ENCODE data around the gene SYT2.

DNA sequence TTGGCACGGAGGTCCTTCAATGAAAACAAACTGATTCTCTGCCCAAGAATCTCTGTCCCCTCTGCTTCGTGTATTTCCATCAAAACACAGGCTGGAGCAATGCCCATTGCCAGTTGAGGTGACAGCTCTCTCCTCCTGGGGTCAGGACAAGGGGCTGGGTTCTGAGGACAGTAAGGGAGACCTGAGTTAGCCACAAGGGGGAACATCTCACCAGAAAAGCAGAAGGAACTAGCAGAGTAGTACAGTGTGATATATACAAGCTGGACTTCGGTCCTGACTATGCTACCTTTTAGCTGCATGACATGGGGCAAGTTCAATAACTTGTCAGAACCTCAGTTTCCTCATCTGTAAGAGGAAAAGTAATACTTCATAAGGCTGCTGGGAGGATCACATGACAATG lies 50.3 kb downstream of the SYT2 start:
- TF ChIP-seq TAF1 (IDR thresholded peaks at IDR 0.05; ENCODE audit: borderline replicate concordance, low read depth, low read length) (no peak), FOSL2 (IDR thresholded peaks at IDR 0.05; ENCODE audit: borderline replicate concordance, low read depth) (no peak), CHD2 (IDR thresholded peaks at IDR 0.05; ENCODE audit: low read length, partially characterized antibody) (no peak), EZH2phosphoT487 (IDR thresholded peaks at IDR 0.05; ENCODE audit: borderline replicate concordance, low read depth) (no peak), SIN3A (IDR thresholded peaks at IDR 0.05; ENCODE audit: borderline replicate concordance, low read depth, low read length) (no peak), POLR2AphosphoS5 (IDR thresholded peaks at IDR 0.05; ENCODE audit: low read depth, low read length) (no peak)
- TF ChIP-seq, protein P1, sequence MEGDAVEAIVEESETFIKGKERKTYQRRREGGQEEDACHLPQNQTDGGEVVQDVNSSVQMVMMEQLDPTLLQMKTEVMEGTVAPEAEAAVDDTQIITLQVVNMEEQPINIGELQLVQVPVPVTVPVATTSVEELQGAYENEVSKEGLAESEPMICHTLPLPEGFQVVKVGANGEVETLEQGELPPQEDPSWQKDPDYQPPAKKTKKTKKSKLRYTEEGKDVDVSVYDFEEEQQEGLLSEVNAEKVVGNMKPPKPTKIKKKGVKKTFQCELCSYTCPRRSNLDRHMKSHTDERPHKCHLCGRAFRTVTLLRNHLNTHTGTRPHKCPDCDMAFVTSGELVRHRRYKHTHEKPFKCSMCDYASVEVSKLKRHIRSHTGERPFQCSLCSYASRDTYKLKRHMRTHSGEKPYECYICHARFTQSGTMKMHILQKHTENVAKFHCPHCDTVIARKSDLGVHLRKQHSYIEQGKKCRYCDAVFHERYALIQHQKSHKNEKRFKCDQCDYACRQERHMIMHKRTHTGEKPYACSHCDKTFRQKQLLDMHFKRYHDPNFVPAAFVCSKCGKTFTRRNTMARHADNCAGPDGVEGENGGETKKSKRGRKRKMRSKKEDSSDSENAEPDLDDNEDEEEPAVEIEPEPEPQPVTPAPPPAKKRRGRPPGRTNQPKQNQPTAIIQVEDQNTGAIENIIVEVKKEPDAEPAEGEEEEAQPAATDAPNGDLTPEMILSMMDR (IDR thresholded peaks at IDR 0.05) = no peak
- TF ChIP-seq, protein P2, sequence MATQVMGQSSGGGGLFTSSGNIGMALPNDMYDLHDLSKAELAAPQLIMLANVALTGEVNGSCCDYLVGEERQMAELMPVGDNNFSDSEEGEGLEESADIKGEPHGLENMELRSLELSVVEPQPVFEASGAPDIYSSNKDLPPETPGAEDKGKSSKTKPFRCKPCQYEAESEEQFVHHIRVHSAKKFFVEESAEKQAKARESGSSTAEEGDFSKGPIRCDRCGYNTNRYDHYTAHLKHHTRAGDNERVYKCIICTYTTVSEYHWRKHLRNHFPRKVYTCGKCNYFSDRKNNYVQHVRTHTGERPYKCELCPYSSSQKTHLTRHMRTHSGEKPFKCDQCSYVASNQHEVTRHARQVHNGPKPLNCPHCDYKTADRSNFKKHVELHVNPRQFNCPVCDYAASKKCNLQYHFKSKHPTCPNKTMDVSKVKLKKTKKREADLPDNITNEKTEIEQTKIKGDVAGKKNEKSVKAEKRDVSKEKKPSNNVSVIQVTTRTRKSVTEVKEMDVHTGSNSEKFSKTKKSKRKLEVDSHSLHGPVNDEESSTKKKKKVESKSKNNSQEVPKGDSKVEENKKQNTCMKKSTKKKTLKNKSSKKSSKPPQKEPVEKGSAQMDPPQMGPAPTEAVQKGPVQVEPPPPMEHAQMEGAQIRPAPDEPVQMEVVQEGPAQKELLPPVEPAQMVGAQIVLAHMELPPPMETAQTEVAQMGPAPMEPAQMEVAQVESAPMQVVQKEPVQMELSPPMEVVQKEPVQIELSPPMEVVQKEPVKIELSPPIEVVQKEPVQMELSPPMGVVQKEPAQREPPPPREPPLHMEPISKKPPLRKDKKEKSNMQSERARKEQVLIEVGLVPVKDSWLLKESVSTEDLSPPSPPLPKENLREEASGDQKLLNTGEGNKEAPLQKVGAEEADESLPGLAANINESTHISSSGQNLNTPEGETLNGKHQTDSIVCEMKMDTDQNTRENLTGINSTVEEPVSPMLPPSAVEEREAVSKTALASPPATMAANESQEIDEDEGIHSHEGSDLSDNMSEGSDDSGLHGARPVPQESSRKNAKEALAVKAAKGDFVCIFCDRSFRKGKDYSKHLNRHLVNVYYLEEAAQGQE (IDR thresholded peaks at IDR 0.05; ENCODE audit: low read depth, low read length) = no peak
- TF ChIP-seq, protein P3, sequence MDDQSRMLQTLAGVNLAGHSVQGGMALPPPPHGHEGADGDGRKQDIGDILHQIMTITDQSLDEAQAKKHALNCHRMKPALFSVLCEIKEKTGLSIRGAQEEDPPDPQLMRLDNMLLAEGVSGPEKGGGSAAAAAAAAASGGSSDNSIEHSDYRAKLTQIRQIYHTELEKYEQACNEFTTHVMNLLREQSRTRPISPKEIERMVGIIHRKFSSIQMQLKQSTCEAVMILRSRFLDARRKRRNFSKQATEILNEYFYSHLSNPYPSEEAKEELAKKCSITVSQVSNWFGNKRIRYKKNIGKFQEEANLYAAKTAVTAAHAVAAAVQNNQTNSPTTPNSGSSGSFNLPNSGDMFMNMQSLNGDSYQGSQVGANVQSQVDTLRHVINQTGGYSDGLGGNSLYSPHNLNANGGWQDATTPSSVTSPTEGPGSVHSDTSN (IDR thresholded peaks at IDR 0.05) = no peak

Data from SK-N-SH (cell line).